A673 (cell line): ENCODE measurements around the gene LRCH2. TPM values are rescaled to one million over a fixed set of nuclear protein-coding genes. Genes with fewer than 3 reads are reported as not detected.

Source experiments
- BruUV-seq: library from RNA; stranded (reverse); fragments of 400-500 nt; replicated peaks from 2 replicates; lab custom pipeline; 2021; lab: Mats Ljungman, UMichigan
- CTCF ChIA-PET: fragments of 300-600 bp; sonication (Branson Sonifier 250); formaldehyde crosslinking; loops from one replicate; lab custom pipeline; 2022; ENCODE audit warnings: antibody characterized with exemption; lab: Charles Lee
- POLR2A ChIA-PET: fragments of 300-600 bp; sonication (Branson Sonifier 250); formaldehyde crosslinking; loops from one replicate; lab custom pipeline; 2022; ENCODE audit warnings: antibody characterized with exemption; ENCODE audit not compliant: low non-redundant PET; lab: Charles Lee
- DNase-seq: peaks from one replicate; pipeline ENCODE4 v3.0.0-alpha.2; 2015; ENCODE audit warnings: low spot score
- H3K27ac ChIP-seq: fragments of 200-600 bp; sonication (generic); 2 replicates; pipeline ENCODE4 v1.5.1; 2016; ENCODE audit warnings: mixed run types, low read depth, mild to moderate bottlenecking, mixed read lengths, antibody characterized with exemption, low read length; ENCODE audit not compliant: poor library complexity, severe bottlenecking
- H3K27me3 ChIP-seq: fragments of 200-600 bp; sonication (generic); replicated peaks from 2 replicates; pipeline ENCODE4 v1.6.1; 2017; ENCODE audit warnings: mixed run types, low read depth, mild to moderate bottlenecking, mixed read lengths, antibody characterized with exemption, low read length; ENCODE audit not compliant: insufficient read depth, poor library complexity
- H3K36me3 ChIP-seq: fragments of 200-600 bp; sonication (generic); 2 replicates; pipeline ENCODE4 v1.6.1; 2016; ENCODE audit warnings: mixed run types, mild to moderate bottlenecking, mixed read lengths, antibody characterized with exemption, low read length; ENCODE audit not compliant: insufficient read depth, poor library complexity, severe bottlenecking
- H3K4me1 ChIP-seq: fragments of 200-600 bp; sonication (generic); 2 replicates; pipeline ENCODE4 v1.6.1; 2017; ENCODE audit warnings: mixed run types, mild to moderate bottlenecking, mixed read lengths, antibody characterized with exemption, low read length; ENCODE audit not compliant: insufficient read depth, poor library complexity, severe bottlenecking
- H3K4me3 ChIP-seq: fragments of 200-600 bp; sonication (generic); 2 replicates; pipeline ENCODE4 v1.5.1; 2016; ENCODE audit warnings: low read depth, mixed run types, mild to moderate bottlenecking, mixed read lengths, low read length; ENCODE audit not compliant: poor library complexity, severe bottlenecking
- H3K9me3 ChIP-seq: fragments of 200-600 bp; sonication (generic); 2 replicates; pipeline ENCODE4 v1.6.1; 2016; ENCODE audit warnings: mixed run types, low read depth, mild to moderate bottlenecking, mixed read lengths, antibody characterized with exemption, low read length; ENCODE audit not compliant: poor library complexity, severe bottlenecking
- CTCF ChIP-seq: fragments of 300-800, 200-600 bp; sonication (generic); conservative IDR thresholded peaks from 2 replicates; pipeline ENCODE4 v1.5.1; 2017; ENCODE audit warnings: low read depth, mild to moderate bottlenecking, antibody characterized with exemption, low read length, moderate library complexity, mixed read lengths
- EZH2 ChIP-seq: fragments of 200-600 bp; sonication (generic); IDR thresholded peaks from 2 replicates; pipeline ENCODE4 v1.6.1; 2017; ENCODE audit warnings: borderline replicate concordance, low read depth, mild to moderate bottlenecking, mixed read lengths, antibody characterized with exemption, low read length; ENCODE audit not compliant: poor library complexity, severe bottlenecking
- intact Hi-C: fragments of 100-400 bp; cut with micrococcal nuclease; formaldehyde crosslinking; loops from one replicate; pipeline ENCODE4 v1.10.0; 2022; ENCODE audit not compliant: unreplicated experiment
- total RNA-seq: library from RNA; stranded (reverse); gene quantifications from 2 replicates; pipeline ENCODE4 v1.2.3, GENCODE V29; 2021

LRCH2 gene
- total RNA-seq, 1 experiment from 2014 or later, result 4.2 TPM

- ChIA-PET CTCF (no interaction called here), POLR2A (no interaction called here)
- Histone ChIP-seq H3K9me3 (no peaks in the 10 kb centered on the region), H3K27ac (no peak overlapping the region), H3K36me3 (no peaks in the 10 kb centered on the region), H3K27me3 (peaks cover 7% of the 10 kb centered on the region), H3K4me1 (no peaks in the 10 kb centered on the region), H3K4me3 (no peak overlapping the region)
- no peak for TF ChIP-seq EZH2
- no peak for TF ChIP-seq CTCF
- no peak for DNase-seq
- no TSS peak for BruUV-seq
- intact Hi-C loops, result no loop called here
Observed at GRCh38 chrX:115177932-115178331, 56.0 kb downstream of the LRCH2 start.

GRCh38 chrX:115174548-115174947 lies 59.3 kb downstream of the LRCH2 start:
- ChIA-PET POLR2A (no interaction called here), CTCF (no interaction called here)
- Histone ChIP-seq H3K4me1 (no peaks in the 10 kb centered on the region), H3K4me3 (no peak overlapping the region), H3K27me3 (peaks cover 7% of the 10 kb centered on the region), H3K9me3 (no peaks in the 10 kb centered on the region), H3K27ac (no peak overlapping the region), H3K36me3 (no peaks in the 10 kb centered on the region)
- no peak for DNase-seq
- TF ChIP-seq EZH2, result no peak
- TF ChIP-seq CTCF, result no peak
- intact Hi-C loops, result no loop called here
- no TSS peak for BruUV-seq

GRCh38 chrX:115173181-115173580 lies 60.7 kb downstream of the LRCH2 start:
- Histone ChIP-seq H3K27ac (no peak overlapping the region), H3K4me3 (no peak overlapping the region), H3K27me3 (no peaks in the 10 kb centered on the region), H3K9me3 (no peaks in the 10 kb centered on the region), H3K36me3 (no peaks in the 10 kb centered on the region), H3K4me1 (no peaks in the 10 kb centered on the region)
- intact Hi-C loops, result no loop called here
- ChIA-PET CTCF (no interaction called here), POLR2A (no interaction called here)
- TF ChIP-seq EZH2 (no peak), CTCF (no peak)
- BruUV-seq, result no TSS peak
- DNase-seq, result no peak
